GM12873 (cell line): ENCODE measurements around the gene CLDN7.

ENCODE experiments used
- CTCF ChIP-seq: IDR thresholded peaks from 2 replicates; pipeline ENCODE4 v1.5.1; 2012; ENCODE audit warnings: low read depth, mild to moderate bottlenecking, moderate library complexity, low read length, control low read depth; ENCODE audit not compliant: insufficient read depth; ENCODE audit errors: missing control alignments

Gene CLDN7

DNA sequence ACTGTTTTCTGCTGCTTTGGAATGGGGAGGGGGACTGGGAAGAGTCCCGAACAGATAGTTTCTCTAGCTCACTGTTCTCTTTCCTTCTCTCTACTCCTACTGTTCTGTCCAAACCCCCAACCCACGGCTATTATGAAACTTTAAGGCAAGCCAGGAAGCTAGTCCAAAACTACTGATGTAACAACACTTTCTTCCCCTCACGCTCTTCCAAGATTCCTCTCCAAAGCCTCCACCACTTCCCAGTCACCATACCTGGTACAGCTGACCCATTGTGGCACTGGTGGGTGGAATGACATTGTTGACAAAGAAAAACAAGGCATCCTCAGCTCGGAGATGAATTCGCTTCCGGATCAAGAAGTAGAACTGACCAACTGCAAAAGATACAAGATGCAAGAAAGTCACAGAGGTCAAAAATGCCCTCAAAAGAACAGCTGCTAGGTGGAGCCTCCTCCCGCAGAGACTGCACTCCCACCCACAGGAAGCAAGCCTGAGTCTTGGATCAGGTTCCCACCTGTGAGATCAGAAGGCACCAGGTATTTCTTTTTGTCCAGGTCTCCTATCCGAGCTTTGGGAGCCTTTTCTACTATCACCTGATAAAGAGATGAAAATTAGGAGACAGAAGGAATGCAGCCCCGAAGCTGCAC, 21.1 kb downstream of the CLDN7 start:
- TF ChIP-seq CTCF: no peak

DNA sequence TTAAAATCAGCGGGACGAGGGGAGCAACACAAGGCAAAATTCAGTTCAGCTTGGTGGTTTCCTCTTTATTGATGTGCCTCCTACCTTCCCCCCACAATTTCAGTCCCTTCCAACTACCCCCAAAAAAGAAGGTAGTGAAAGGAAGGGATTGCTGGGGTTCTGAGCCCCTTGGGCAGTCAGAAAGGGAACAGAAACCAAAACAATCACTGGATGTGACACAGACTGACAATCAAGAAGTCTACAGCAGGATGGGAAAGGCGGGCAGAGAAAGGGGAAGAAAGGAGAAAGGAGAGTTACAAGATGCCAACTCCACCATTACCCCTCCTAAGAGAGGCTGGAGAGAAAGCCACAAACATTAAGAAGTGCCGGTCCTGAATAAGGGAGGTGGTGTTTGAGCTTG, 21.9 kb downstream of the CLDN7 start:
- TF ChIP-seq CTCF: no peak

DNA sequence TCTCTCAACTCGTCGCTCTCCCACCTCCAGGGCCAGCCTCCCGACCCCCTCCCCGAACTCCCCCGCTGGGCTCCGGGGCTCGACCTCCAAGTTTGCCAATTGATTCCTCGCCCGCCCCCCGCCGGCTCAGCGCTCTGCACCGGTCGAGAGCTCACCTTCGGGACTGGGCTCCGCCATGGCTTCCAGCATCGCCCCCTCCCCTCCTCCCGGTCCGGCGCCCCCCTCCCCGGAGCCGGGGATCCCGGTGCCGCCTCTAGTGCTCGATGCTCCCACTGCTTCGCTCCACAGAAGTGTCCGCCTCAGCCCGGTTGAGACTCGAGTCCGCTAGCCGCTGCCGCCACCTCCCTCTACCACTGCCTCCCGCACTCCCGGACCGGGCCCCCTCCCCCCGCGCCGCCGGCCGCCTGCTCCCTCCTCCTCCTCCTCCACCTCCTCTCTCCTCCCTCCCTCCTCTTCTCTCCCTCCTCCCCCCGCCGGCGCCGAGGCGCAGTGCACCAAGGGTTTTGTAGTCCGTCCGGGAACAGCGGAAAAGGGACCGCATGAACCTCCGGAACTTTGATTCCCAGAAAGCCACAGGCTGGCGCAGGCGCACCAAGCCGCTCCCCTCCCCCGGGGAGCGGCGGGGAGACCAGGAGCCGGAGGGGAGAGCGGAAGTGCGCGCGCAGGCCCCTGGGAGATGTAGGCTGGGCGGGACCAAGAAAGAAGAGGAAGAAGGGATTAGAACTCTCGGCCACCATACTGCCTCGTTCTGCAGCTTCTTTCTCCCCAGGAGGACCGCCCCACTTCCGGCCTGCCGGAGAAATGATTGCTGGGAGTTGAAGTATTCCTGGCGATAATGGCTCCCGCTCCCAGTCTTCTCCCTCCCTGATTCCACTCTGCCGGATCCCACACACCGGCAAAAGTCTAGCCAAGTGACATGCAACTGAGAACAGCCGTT, 22.9 kb downstream of the CLDN7 start, which contains the start of gene PHF23:
PHF23 (minus strand) TSS at position 367 of the 937 bp plus-strand sequence; CDS start at position 189, 178 bp downstream.
- TF ChIP-seq CTCF: no peak

GRCh38 chr17:7238420-7239090, 23.7 kb downstream of the CLDN7 start:
- no peak for TF ChIP-seq CTCF

DNA sequence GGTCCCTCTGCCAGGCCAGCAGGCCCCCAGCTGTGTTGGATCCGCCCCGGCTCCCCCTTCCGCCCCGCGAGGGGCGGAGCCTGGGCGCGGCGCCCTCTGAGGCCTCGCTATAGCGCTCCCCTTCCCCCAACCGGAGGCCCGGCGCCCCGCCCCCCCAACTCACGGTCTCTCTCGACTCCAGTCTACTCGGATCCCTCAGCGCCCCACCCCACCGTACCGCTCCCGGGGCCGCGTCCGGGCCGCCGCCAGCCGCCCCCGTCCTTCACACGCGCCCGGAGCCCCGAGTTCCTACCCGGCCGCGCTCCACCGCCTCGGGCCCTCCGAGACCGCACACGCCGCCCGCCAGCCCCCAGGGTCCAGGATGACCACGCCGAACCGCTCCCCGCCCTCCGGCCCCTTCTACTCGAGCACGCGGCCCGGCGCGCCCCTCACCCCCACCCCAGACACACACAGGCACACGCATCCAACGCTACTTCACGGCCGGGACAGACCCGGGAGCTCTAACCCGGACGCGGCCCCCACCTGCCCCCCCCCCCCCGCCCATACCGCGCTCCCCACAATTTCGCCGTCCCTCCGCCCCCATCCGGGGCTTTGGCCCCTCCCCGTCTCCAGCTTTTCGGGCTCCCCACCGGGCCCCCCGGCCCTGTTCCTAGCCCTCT, 24.4 kb downstream of the CLDN7 start:
- TF ChIP-seq CTCF: no peak

GRCh38 chr17:7237266-7237760, 25.0 kb downstream of the CLDN7 start:
- no peak for TF ChIP-seq CTCF
